Breast epithelium (tissue), 4 donors: ENCODE results near the gene ZCRB1. TPM values are rescaled to one million over a fixed set of nuclear protein-coding genes. Genes with fewer than 3 reads are reported as not detected.

Source experiments
- DNase-seq, 2 donors: peaks; one replicate each; pipeline ENCODE4 v3.0.0-alpha.2; 2019; ENCODE audit warnings: low spot score in 2 of 2
- H3K27ac ChIP-seq, 2 donors: fragments of 200-600 bp; sonication (generic) in 1 of 2; one replicate each; pipeline ENCODE4 v1.5.1; 2016 to 2019; ENCODE audit warnings: mild to moderate bottlenecking in 1 of 2
- H3K27me3 ChIP-seq, 2 donors: fragments of 200-600 bp; sonication (generic) in 1 of 2; one replicate each; pipeline versions ENCODE4 v1.5.1 to v1.6.0; 2017 to 2019; ENCODE audit warnings: control low read depth in 1 of 2, mild to moderate bottlenecking in 1 of 2
- H3K36me3 ChIP-seq: fragments of 200-600 bp; one replicate; pipeline ENCODE4 v1.5.1; 2019
- H3K4me1 ChIP-seq, 2 donors: fragments of 200-600 bp; sonication (generic); one replicate each; pipeline ENCODE4 v1.5.1; 2016 to 2019; ENCODE audit warnings: control low read depth in 1 of 2
- H3K4me3 ChIP-seq, 3 donors: fragments of 200-600 bp; sonication (generic); 1 replicate in 2 of 3; 2 replicates in 1 of 3; pipeline ENCODE4 v1.5.1; 2016 to 2019; ENCODE audit warnings: mild to moderate bottlenecking in 3 of 3, moderate library complexity in 2 of 3
- H3K9me3 ChIP-seq, 2 donors: fragments of 200-600 bp; sonication (generic) in 1 of 2; one replicate each; pipeline ENCODE4 v1.5.1; 2016 to 2019; ENCODE audit warnings: control low read depth in 1 of 2
- POLR2A ChIP-seq: fragments of 450-650 bp; IDR thresholded peaks from one replicate; pipeline ENCODE4 v1.6.1; 2016; ENCODE audit warnings: antibody characterized with exemption, mild to moderate bottlenecking, moderate library complexity
- POLR2AphosphoS5 ChIP-seq, 3 donors: sonication (generic); formaldehyde crosslinking; IDR thresholded peaks; one replicate each; pipeline ENCODE4 v1.6.1; 2017; ENCODE audit warnings: antibody characterized with exemption in 3 of 3
- intact Hi-C: fragments of 100-400 bp; cut with DNase I; formaldehyde crosslinking; loops from one replicate; pipeline ENCODE4 v1.15.1; 2023; ENCODE audit warnings: low total_unique reads
- total RNA-seq, 3 donors: library from RNA; depleted of rRNA; stranded (reverse); fragments of >200 nt; gene quantifications; one replicate each; pipeline ENCODE4 v1.1.0, GENCODE V29; 2016
- TF ChIP-seq, protein P1 (sequence below), 3 donors: fragments of 450-650 bp; IDR thresholded peaks; one replicate each; pipeline ENCODE4 v1.5.1; 2016 to 2017; ENCODE audit warnings: antibody characterized with exemption in 3 of 3, mild to moderate bottlenecking in 3 of 3, moderate library complexity in 3 of 3

The ZCRB1 gene, protein sequence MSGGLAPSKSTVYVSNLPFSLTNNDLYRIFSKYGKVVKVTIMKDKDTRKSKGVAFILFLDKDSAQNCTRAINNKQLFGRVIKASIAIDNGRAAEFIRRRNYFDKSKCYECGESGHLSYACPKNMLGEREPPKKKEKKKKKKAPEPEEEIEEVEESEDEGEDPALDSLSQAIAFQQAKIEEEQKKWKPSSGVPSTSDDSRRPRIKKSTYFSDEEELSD
- 10 to 100 TPM; 28.0 to 34.9 (median 31.8) TPM for total RNA-seq

DNA sequence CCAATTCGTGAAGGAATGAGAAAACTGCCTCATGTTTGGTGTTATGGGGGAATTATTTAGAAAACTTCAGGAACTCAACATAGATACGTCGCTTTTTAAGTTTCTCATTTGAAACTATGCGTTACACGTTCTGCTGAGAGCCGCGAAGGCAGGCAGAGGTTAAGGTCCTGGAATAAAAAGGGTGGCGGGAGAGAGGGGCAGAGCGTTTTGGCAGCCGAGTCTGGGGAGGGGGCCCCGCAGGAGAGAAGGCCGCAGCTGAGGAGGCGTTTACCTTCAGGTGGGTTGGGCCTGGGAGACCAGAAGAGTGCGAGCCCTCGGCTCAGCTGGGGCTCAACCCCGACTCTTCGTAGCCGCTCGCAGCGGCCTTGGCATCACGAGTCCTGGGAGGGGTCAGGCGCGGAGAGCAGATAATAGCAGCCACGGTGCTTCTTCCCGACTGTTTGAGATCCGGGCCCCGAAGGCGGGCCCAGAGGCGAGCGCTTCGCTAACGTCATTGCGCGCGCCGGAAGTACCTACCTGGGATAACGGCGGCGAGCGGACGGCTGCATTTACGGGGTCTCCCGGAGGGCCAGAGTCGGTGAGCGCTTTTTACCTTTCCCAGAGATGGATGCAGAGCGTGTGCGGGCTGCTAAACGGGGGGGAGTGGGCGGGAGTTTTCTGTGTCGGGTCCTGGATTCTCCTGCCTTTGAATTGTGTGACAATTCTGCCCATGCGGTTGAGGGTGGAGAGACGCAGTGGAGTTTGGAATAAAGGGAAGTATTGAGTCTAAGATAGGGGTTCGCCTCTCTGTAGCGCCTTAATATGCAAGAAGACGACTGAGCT is at the start of gene ZCRB1, which contains the start of gene PPHLN1:
Gene ZCRB1, minus strand, starts transcription at position 442 of the 822 bp plus-strand sequence. CDS start 1,992 bp downstream, outside the sequence.
Gene PPHLN1, plus strand, starts transcription at position 515 of the 822 bp plus-strand sequence. CDS start 9,736 bp downstream, outside the sequence.
- intact Hi-C loops: no loop called here
- Histone ChIP-seq H3K27me3 (no peaks in the 10 kb centered on the region), H3K4me3 (peak within 1 kb of the TSS; percentile 62 to 77 (median 75)), H3K4me1 (peaks cover 0 to 8% of the 10 kb centered on the region in 2 donors), H3K36me3 (peaks cover 4% of the 10 kb centered on the region), H3K9me3 (no peaks in the 10 kb centered on the region), H3K27ac (peak within 1 kb of the TSS; percentile 89 to 92)
- TF ChIP-seq POLR2A (peak; percentile 50), POLR2AphosphoS5 (IDR thresholded peaks at IDR 0.05) (peak; percentile 64 to 87 (median 65))
- TF ChIP-seq, protein P1, sequence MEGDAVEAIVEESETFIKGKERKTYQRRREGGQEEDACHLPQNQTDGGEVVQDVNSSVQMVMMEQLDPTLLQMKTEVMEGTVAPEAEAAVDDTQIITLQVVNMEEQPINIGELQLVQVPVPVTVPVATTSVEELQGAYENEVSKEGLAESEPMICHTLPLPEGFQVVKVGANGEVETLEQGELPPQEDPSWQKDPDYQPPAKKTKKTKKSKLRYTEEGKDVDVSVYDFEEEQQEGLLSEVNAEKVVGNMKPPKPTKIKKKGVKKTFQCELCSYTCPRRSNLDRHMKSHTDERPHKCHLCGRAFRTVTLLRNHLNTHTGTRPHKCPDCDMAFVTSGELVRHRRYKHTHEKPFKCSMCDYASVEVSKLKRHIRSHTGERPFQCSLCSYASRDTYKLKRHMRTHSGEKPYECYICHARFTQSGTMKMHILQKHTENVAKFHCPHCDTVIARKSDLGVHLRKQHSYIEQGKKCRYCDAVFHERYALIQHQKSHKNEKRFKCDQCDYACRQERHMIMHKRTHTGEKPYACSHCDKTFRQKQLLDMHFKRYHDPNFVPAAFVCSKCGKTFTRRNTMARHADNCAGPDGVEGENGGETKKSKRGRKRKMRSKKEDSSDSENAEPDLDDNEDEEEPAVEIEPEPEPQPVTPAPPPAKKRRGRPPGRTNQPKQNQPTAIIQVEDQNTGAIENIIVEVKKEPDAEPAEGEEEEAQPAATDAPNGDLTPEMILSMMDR (IDR thresholded peaks at IDR 0.05): peak in 1 of 3 donors; percentile 9
- DNase-seq: peak; percentile 65 to 72

DNA sequence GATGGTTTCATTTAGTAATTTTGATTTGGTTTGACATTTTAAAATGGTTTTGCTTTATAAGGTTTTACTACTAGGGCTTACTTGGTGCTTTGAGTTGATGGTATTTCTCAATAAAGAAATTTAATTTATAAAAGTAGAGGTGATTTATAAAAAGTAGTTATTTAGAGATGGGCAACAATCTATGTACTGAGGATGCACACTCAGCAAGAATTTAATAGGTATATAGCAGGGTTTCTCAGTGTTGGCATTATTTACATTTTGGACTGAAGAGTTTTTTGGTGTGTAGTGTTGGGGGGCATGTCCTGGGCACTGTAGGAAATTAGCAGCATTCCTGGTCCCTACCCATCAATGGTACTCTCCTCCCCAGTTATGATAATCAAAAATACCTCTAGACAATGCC is 47.8 kb upstream of the ZCRB1 start:
- Histone ChIP-seq H3K4me1 (no peaks in the 10 kb centered on the region), H3K9me3 (no peaks in the 10 kb centered on the region), H3K27ac (no peak overlapping the region), H3K4me3 (no peak overlapping the region), H3K36me3 (no peaks in the 10 kb centered on the region), H3K27me3 (no peaks in the 10 kb centered on the region)
- no peak for TF ChIP-seq POLR2AphosphoS5 (IDR thresholded peaks at IDR 0.05)
- TF ChIP-seq POLR2A: no peak
- TF ChIP-seq, protein P1 (IDR thresholded peaks at IDR 0.05): no peak
- intact Hi-C loops: no loop called here
- DNase-seq: no peak

DNA sequence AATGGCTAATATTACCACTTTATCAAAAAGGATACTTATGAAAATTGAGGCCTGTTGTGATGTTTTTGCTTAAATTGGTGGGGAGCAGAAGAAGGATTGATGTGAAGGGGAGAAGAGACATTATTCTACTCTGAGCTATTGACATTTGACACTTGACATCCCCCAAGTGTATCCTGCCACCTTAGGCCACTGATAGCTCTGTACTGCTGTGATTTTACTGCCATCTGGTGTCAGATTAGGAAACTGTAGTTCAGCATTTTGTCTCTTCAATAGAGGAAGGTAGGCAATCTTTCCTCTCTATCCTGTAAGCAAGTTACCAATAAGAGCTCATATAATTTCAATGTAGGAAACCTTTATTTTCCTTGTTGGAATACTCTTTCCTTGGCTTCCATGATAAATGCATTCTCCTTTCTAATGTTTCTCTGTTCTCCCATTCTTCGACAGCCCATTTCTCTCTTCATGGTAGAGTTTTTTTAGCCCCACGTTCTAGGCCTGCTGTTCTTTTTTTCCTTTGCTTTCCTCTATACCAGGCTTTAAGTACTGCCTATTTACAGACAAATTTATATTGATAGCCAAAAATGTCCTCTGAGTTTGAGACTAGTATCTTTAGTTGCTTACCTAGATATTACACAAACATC is 46.4 kb upstream of the ZCRB1 start:
- Histone ChIP-seq H3K4me3 (no peak overlapping the region), H3K36me3 (no peaks in the 10 kb centered on the region), H3K4me1 (no peaks in the 10 kb centered on the region), H3K27ac (no peak overlapping the region), H3K27me3 (no peaks in the 10 kb centered on the region), H3K9me3 (no peaks in the 10 kb centered on the region)
- no peak for DNase-seq
- TF ChIP-seq, protein P1 (IDR thresholded peaks at IDR 0.05): peak in 2 of 3 donors; percentile 42 to 61
- no peak for TF ChIP-seq POLR2A
- intact Hi-C loops: no loop called here

DNA sequence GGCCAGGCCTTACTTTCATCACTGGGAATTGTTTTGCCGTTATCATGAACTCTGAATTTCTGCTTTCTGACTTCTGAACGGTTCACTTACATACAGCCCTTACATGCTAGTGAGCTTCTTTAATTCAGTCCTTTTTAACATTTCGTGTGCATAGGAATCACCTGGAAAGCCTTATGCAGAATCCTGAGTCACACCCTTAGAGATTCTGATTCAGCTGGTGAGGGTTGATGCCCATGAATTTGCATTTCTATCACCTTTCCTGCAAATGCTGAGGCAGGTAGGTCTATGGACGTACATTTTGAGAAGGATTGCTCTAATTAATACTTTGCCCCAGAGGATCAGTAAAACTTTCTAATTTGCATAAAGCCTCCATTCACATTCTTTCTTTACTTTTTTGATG is 44.1 kb upstream of the ZCRB1 start:
- no peaks in the 10 kb centered on the region for H3K36me3 ChIP-seq
- H3K4me3 ChIP-seq: no peak overlapping the region
- no peak overlapping the region for H3K27ac ChIP-seq
- intact Hi-C loops: no loop called here
- H3K27me3 ChIP-seq: no peaks in the 10 kb centered on the region
- H3K4me1 ChIP-seq: no peaks in the 10 kb centered on the region
- TF ChIP-seq, protein P1 (IDR thresholded peaks at IDR 0.05): no peak
- TF ChIP-seq POLR2AphosphoS5 (IDR thresholded peaks at IDR 0.05): no peak
- no peak for TF ChIP-seq POLR2A
- H3K9me3 ChIP-seq: no peaks in the 10 kb centered on the region
- no peak for DNase-seq
